ENCODE measurements around the gene CACNB4. TPM values are rescaled to one million over a fixed set of nuclear protein-coding genes. Genes with fewer than 3 reads are reported as not detected.

Gene CACNB4
- total and polyA plus RNA-seq, 9 of the 15 experiments (the other 6 are each of a cell fraction or from before 2014, with no cell fraction given), result 0.01 to 0.20 (median 0.04) TPM; not detected in 1

GRCh38 chr2:152064001-152064400 is 34.8 kb downstream of the CACNB4 start:
- POLR2A ChIA-PET, result no interaction called here
- BruUV-seq (replicated peaks), result no TSS peak
- WGBS (ENCODE audit: insufficient coverage, low coverage, missing lambda C conversion rate), result 3% methylated on average over 3 of the region's 3 CpGs
- Histone ChIP-seq H3K27me3 (ENCODE audit: control insufficient read depth in 2 of 2, insufficient read depth in 2 of 2, low read length in 2 of 2) (peaks cover 3 to 8% of the 10 kb centered on the region in 2 experiments; a peak in 2 of 5 replicates), H3K9me1 (ENCODE audit: control insufficient read depth, insufficient read depth, low read length) (no peaks in the 10 kb centered on the region), H3K4me3 (no peak overlapping the region), H3K9me3 (replicated peaks; ENCODE audit: control insufficient read depth, insufficient read depth, low read depth, low read length) (no peaks in the 10 kb centered on the region), H3K36me3 (ENCODE audit: control insufficient read depth, insufficient read depth, low read length) (no peaks in the 10 kb centered on the region), H2AFZ (ENCODE audit: low read depth, low read length) (no peak overlapping the region), H3K79me2 (ENCODE audit: control insufficient read depth, insufficient read depth, low read length) (no peaks in the 10 kb centered on the region), H3K9ac (ENCODE audit: insufficient read depth in 1 of 2, low read depth in 2 of 2, low read length in 2 of 2) (no peak overlapping the region), H3K4me2 (ENCODE audit: insufficient read depth, low read length) (no peak overlapping the region), H4K20me1 (replicated peaks; ENCODE audit: control insufficient read depth, insufficient read depth, low read length) (no peaks in the 10 kb centered on the region), H3K27ac (ENCODE audit: extremely low read depth, low read depth, low read length) (no peak overlapping the region), H3K4me1 (replicated peaks in 1 of 2; ENCODE audit: control insufficient read depth in 2 of 2, insufficient read depth in 2 of 2, low read length in 2 of 2) (no peaks in the 10 kb centered on the region)
- in situ Hi-C loops (cut with MboI), result loop anchor here (25.0 kb wide), 1 partner anchor 1448 kb away; no protein-coding TSS in a partner anchor
- intact Hi-C loops (cut with micrococcal nuclease), result no loop called here
- CTCF ChIA-PET (ENCODE audit: low intra/inter-chr PET ratio), result no interaction called here
- FAIRE-seq, result no peak
- no peak for DNase-seq (ENCODE audit: extremely low read depth in 1 of 4, low spot score in 3 of 4)
- ATAC-seq, result no peak
- TF ChIP-seq ZNF280A (IDR thresholded peaks at IDR 0.05; ENCODE audit: low read depth, partially characterized antibody) (no peak), RBM39 (optimal IDR thresholded peaks at IDR 0.05; ENCODE audit: low read depth, low read length) (no peak), CTBP1 (IDR thresholded peaks at IDR 0.05; ENCODE audit: borderline replicate concordance) (no peak), SAFB2 (IDR thresholded peaks at IDR 0.05; ENCODE audit: borderline replicate concordance, low read depth, low read length, severe bottlenecking) (no peak), RNF2 (IDR thresholded peaks at IDR 0.05) (no peak), ZBTB5 (IDR thresholded peaks at IDR 0.05) (no peak), ZEB2 (IDR thresholded peaks at IDR 0.05) (no peak), ZNF518B (CRISPR knock-in tag; IDR thresholded peaks at IDR 0.05) (no peak), ZBTB26 (CRISPR knock-in tag; IDR thresholded peaks at IDR 0.05) (no peak), LCOR (CRISPR knock-in tag; IDR thresholded peaks at IDR 0.05) (no peak), RBBP5 (IDR thresholded peaks at IDR 0.05; ENCODE audit: borderline replicate concordance, insufficient read depth, low read length, poor library complexity, severe bottlenecking) (no peak), HOMEZ (CRISPR knock-in tag; IDR thresholded peaks at IDR 0.05) (no peak)

Measured in K562 (cell line).